GM23338 (cell line): Measurements from ENCODE around the gene EPSTI1. TPM values are rescaled to one million over a fixed set of nuclear protein-coding genes. Genes with fewer than 3 reads are reported as not detected.

Experiments used
- ATAC-seq: fragments of 200-7000 bp; cut with Tn5 transposase; 3 replicates; pipeline ENCODE4 v1.9.1; 2020
- DNase-seq: peaks from one replicate; pipeline ENCODE4 v3.0.0-alpha.2; 2015; ENCODE audit warnings: low spot score
- H2AFZ ChIP-seq: fragments of 200-600 bp; sonication (generic); 2 replicates; pipeline ENCODE4 v1.8.0; 2016; ENCODE audit warnings: antibody characterized with exemption, mild to moderate bottlenecking, moderate library complexity
- H3F3A ChIP-seq: fragments of 200-600 bp; sonication (generic); replicated peaks from 2 replicates; pipeline ENCODE4 v1.8.0; 2017; ENCODE audit warnings: antibody characterized with exemption, mixed run types, low read depth
- H3K27ac ChIP-seq: fragments of 200-600 bp; sonication (generic); 2 replicates; pipeline ENCODE4 v1.6.1; 2016; ENCODE audit warnings: low read depth
- H3K27me3 ChIP-seq: fragments of 200-600 bp; sonication (generic); 2 replicates; pipeline ENCODE4 v1.8.0; 2016; ENCODE audit warnings: mild to moderate bottlenecking, mixed run types, moderate library complexity; ENCODE audit not compliant: insufficient read depth
- H3K36me3 ChIP-seq: fragments of 200-600 bp; sonication (generic); 2 replicates; pipeline ENCODE4 v1.8.0; 2016; ENCODE audit warnings: mild to moderate bottlenecking; ENCODE audit not compliant: insufficient read depth
- H3K4me1 ChIP-seq: fragments of 200-600 bp; sonication (generic); 2 replicates; pipeline ENCODE4 v1.8.0; 2016; ENCODE audit warnings: mild to moderate bottlenecking, moderate library complexity; ENCODE audit not compliant: insufficient read depth
- H3K4me2 ChIP-seq: fragments of 200-600 bp; sonication (generic); 2 replicates; pipeline ENCODE4 v1.7.1; 2017; ENCODE audit warnings: mixed run types
- H3K4me3 ChIP-seq: fragments of 200-600 bp; sonication (generic); 2 replicates; pipeline ENCODE4 v1.6.1; 2016; ENCODE audit warnings: mixed run types
- H3K79me2 ChIP-seq: fragments of 200-600 bp; sonication (generic); replicated peaks from 2 replicates; pipeline ENCODE4 v1.8.0; 2017; ENCODE audit warnings: mild to moderate bottlenecking; ENCODE audit not compliant: insufficient read depth
- H3K9me2 ChIP-seq: fragments of 200-600 bp; sonication (generic); 2 replicates; pipeline ENCODE4 v1.8.0; 2017; ENCODE audit not compliant: insufficient read depth
- H4K20me1 ChIP-seq: fragments of 200-600 bp; sonication (generic); replicated peaks from 2 replicates; pipeline ENCODE4 v1.8.0; 2017; ENCODE audit warnings: mild to moderate bottlenecking; ENCODE audit not compliant: insufficient read depth
- H3K27ac Mint-ChIP-seq: 2 replicates; pipeline ENCODE4 v1.8.0; 2020; ENCODE audit warnings: inconsistent platforms, mild to moderate bottlenecking, moderate library complexity, mixed read lengths
- H3K27me3 Mint-ChIP-seq: 3 replicates; pipeline ENCODE4 v1.8.0; 2022; ENCODE audit warnings: low read depth, mild to moderate bottlenecking, moderate library complexity, mixed read lengths, inconsistent platforms; ENCODE audit not compliant: insufficient read depth, poor library complexity
- H3K36me3 Mint-ChIP-seq: 3 replicates; pipeline ENCODE4 v1.8.0; 2021; ENCODE audit warnings: low read depth, mild to moderate bottlenecking, inconsistent platforms, moderate library complexity, mixed read lengths
- H3K4me1 Mint-ChIP-seq: 3 replicates; pipeline ENCODE4 v1.8.0; 2020; ENCODE audit warnings: mild to moderate bottlenecking, inconsistent platforms, mixed read lengths
- H3K4me3 Mint-ChIP-seq: 3 replicates; pipeline ENCODE4 v1.8.0; 2021; ENCODE audit warnings: moderate library complexity, mild to moderate bottlenecking, inconsistent platforms, mixed read lengths
- H3K9me3 Mint-ChIP-seq: 3 replicates; pipeline ENCODE4 v1.8.0; 2020; ENCODE audit warnings: moderate library complexity, mild to moderate bottlenecking, inconsistent platforms, mixed read lengths
- CREB1 ChIP-seq: fragments of 250-450 bp; sonication (Bioruptor Pico); IDR thresholded peaks from 2 replicates; pipeline ENCODE4 v1.5.0; 2020; ENCODE audit warnings: low read depth, mild to moderate bottlenecking, moderate library complexity
- CTCF ChIP-seq, 2 experiments: fragments of 200-600 bp in 1 of 2; sonication (generic) in 1 of 2; conservative IDR thresholded peaks; 2 replicates each; pipeline versions ENCODE4 v1.5.1 to v1.6.1; 2016 to 2017; ENCODE audit warnings: antibody characterized with exemption in 2 of 2, low read depth in 2 of 2, mild to moderate bottlenecking in 2 of 2, moderate library complexity in 1 of 2
- ETS1 ChIP-seq: IDR thresholded peaks from 2 replicates; pipeline ENCODE4 v1.6.1; 2016; ENCODE audit warnings: antibody characterized with exemption
- EZH2 ChIP-seq: fragments of 200-600 bp; sonication (generic); IDR thresholded peaks from one replicate; pipeline ENCODE4 v1.8.0; 2017; ENCODE audit warnings: antibody characterized with exemption, mild to moderate bottlenecking, low read depth; ENCODE audit not compliant: unreplicated experiment
- EZH2phosphoT487 ChIP-seq: fragments of 200-600 bp; sonication (generic); IDR thresholded peaks from one replicate; pipeline ENCODE4 v1.8.1; 2018; ENCODE audit warnings: antibody characterized with exemption; ENCODE audit not compliant: unreplicated experiment
- JUNB ChIP-seq: IDR thresholded peaks from one replicate; pipeline ENCODE4 v1.6.1; 2016; ENCODE audit warnings: antibody characterized with exemption; ENCODE audit not compliant: unreplicated experiment
- NANOG ChIP-seq: IDR thresholded peaks from 2 replicates; pipeline ENCODE4 v1.6.1; 2016; ENCODE audit warnings: antibody characterized with exemption, borderline replicate concordance
- POLR2AphosphoS5 ChIP-seq: IDR thresholded peaks from 2 replicates; pipeline ENCODE4 v1.6.1; 2016; ENCODE audit warnings: antibody characterized with exemption, low read depth
- REST ChIP-seq: IDR thresholded peaks from one replicate; pipeline ENCODE4 v1.6.1; 2018; ENCODE audit warnings: antibody characterized with exemption; ENCODE audit not compliant: unreplicated experiment
- STAT1 ChIP-seq: IDR thresholded peaks from one replicate; pipeline ENCODE4 v1.6.1; 2016; ENCODE audit warnings: antibody characterized with exemption; ENCODE audit not compliant: unreplicated experiment
- ZNF114 ChIP-seq: fragments of 250-450 bp; sonication (Bioruptor Pico); IDR thresholded peaks from 2 replicates; pipeline ENCODE4 v1.5.0; 2020; ENCODE audit warnings: mild to moderate bottlenecking, moderate library complexity
- ZNF331 ChIP-seq: fragments of 250-450 bp; sonication (Bioruptor Pico); IDR thresholded peaks from 2 replicates; pipeline ENCODE4 v1.5.0; 2020; ENCODE audit warnings: low read depth, mild to moderate bottlenecking, moderate library complexity
- ZNF462 ChIP-seq: fragments of 250-450 bp; sonication (Bioruptor Pico); IDR thresholded peaks from 2 replicates; pipeline ENCODE4 v1.5.0; 2020; ENCODE audit warnings: mild to moderate bottlenecking, moderate library complexity
- polyA plus RNA-seq: library from polyadenylated mRNA; unstranded; fragments of >200 nt; fragmentation: Nextera tagmentation; extraction: Ambion mirVana; gene quantifications from 2 replicates; pipeline ENCODE4 v1.2.1, GENCODE V29; 2016
- total RNA-seq: library from RNA; depleted of rRNA; stranded (reverse); fragments of >200 nt; shearing (Covaris generic); gene quantifications from 2 replicates; pipeline ENCODE4 v1.2.3, GENCODE V29; 2014

Gene EPSTI1
- total and polyA plus RNA-seq, 2 experiments from 2014 or later, result 0.10 to 0.68 TPM

GRCh38 chr13:42925626-42926025, 66.4 kb downstream of the EPSTI1 start:
- no peak overlapping the region for H2AFZ ChIP-seq
- H3K27me3 ChIP-seq, result no peaks in the 10 kb centered on the region
- ATAC-seq (no peak), DNase-seq (no peak)
- no peak overlapping the region for H3K4me3 Mint-ChIP-seq
- H3K36me3 Mint-ChIP-seq, result no peaks in the 10 kb centered on the region
- TF ChIP-seq REST (no peak), CREB1 (CRISPR knock-in tag) (no peak), ETS1 (no peak), EZH2phosphoT487 (no peak), NANOG (no peak), EZH2 (no peak), JUNB (no peak), STAT1 (no peak), ZNF331 (CRISPR knock-in tag) (no peak), ZNF462 (CRISPR knock-in tag) (no peak), ZNF114 (no peak), POLR2AphosphoS5 (no peak), CTCF (conservative IDR thresholded peaks at IDR 0.05; ENCODE audit: low read depth in 2 of 2) (no peak)
- H3K36me3 ChIP-seq, result no peaks in the 10 kb centered on the region
- H3K4me1 ChIP-seq, result 0 out of 2 replicates have a peak, but pooled peaks cover 4% of the 10 kb centered on the region
- H3K9me2 ChIP-seq, result peaks cover 8% of the 10 kb centered on the region; the same call in 1 of the 2 replicates
- H3K4me2 ChIP-seq, result no peak overlapping the region
- H3K4me1 Mint-ChIP-seq, result no peaks in the 10 kb centered on the region
- no peaks in the 10 kb centered on the region for H3F3A ChIP-seq
- peaks cover 1% of the 10 kb centered on the region for H3K27me3 Mint-ChIP-seq
- no peak overlapping the region for H3K27ac ChIP-seq
- no peak overlapping the region for H3K27ac Mint-ChIP-seq
- no peaks in the 10 kb centered on the region for H4K20me1 ChIP-seq
- H3K79me2 ChIP-seq, result no peaks in the 10 kb centered on the region
- no peaks in the 10 kb centered on the region for H3K9me3 Mint-ChIP-seq
- H3K4me3 ChIP-seq, result no peak overlapping the region
